Colonic mucosa (tissue), 4 donors: ENCODE results near the gene CAMKV. TPM values are rescaled to one million over a fixed set of nuclear protein-coding genes. Genes with fewer than 3 reads are reported as not detected.
A peak's percentile ranks its signal among the peaks of the same experiment; 100 is the strongest.

ENCODE experiments used
- DNase-seq: peaks from one replicate; pipeline ENCODE4 v3.0.0-alpha.2; 2020
- H3K27ac ChIP-seq: fragments of 200-600 bp; one replicate; pipeline ENCODE4 v1.8.0; 2021
- H3K27me3 ChIP-seq: fragments of 200-600 bp; one replicate; pipeline ENCODE4 v1.8.0; 2021
- H3K36me3 ChIP-seq: fragments of 200-600 bp; one replicate; pipeline ENCODE4 v1.8.0; 2021
- H3K4me1 ChIP-seq: fragments of 200-600 bp; one replicate; pipeline ENCODE4 v1.8.0; 2021; ENCODE audit warnings: mild to moderate bottlenecking
- H3K4me3 ChIP-seq: fragments of 200-600 bp; one replicate; pipeline ENCODE4 v1.8.0; 2021
- H3K9ac ChIP-seq, 2 donors: one replicate each; pipeline ENCODE4 v1.7.0; 2013; ENCODE audit warnings: control low read depth in 2 of 2, low read depth in 2 of 2, low read length in 2 of 2
- H3K9me3 ChIP-seq: fragments of 200-600 bp; one replicate; pipeline ENCODE4 v1.8.0; 2021
- CTCF ChIP-seq: fragments of 200-600 bp; IDR thresholded peaks from one replicate; pipeline ENCODE4 v1.8.0; 2022; ENCODE audit warnings: antibody characterized with exemption, mild to moderate bottlenecking
- intact Hi-C: fragments of 100-400 bp; cut with DNase I; formaldehyde crosslinking; loops from one replicate; pipeline ENCODE4 v1.14.1; 2022
- total RNA-seq, 2 donors: library from RNA; stranded (reverse); fragmentation: NEBNext Ultra II Directional in 1 of 2; extraction: Animal tissue kit (Norgen Biotek cat#: 25700) in 1 of 2; gene quantifications; one replicate each; pipeline ENCODE4 v1.2.1, GENCODE V29; 2021
- donor health status: healthy.
- donor health status: DM: no; HTN: no; CAD: no.
- donor health status: DM: no; HTN: no; CAD: no.

Gene CAMKV
- total RNA-seq, 2 donors from 2014 or later: 0.21 to 0.30 TPM

GRCh38 chr3:49899815-49900214 lies 30.1 kb upstream of the CAMKV start:
- Histone ChIP-seq H3K4me1 (peaks cover 15% of the 10 kb centered on the region), H3K27me3 (no peaks in the 10 kb centered on the region), H3K27ac (peak overlapping the region; percentile 90), H3K9ac (peak overlapping the region; percentile 38 to 88), H3K36me3 (peaks cover 6% of the 10 kb centered on the region), H3K4me3 (no peak overlapping the region), H3K9me3 (no peaks in the 10 kb centered on the region)
- no peak for TF ChIP-seq CTCF
- intact Hi-C loops: loop anchor here (10.0 kb wide), 1 partner anchor 195 kb away; no protein-coding TSS in a partner anchor
- DNase-seq: no peak

DNA sequence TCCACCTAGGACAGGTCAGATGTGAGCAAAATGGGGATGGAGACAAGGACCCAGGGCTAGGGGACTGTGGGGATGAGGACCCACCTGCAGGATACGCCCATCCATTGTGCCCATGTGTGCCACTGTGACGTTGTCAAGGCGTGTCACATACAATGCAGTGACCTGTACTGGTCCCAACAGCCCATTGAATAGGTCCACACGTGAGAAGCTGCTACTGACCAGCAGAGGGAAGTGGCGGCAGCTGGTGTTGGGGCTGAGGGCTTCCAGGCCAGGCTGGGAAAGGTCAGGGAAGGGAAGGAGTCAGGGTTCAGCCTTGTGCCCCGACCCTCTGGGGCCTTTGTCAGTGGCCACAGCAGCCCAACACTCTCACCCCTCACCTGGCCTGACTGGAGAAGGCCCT lies 29.3 kb upstream of the CAMKV start:
- intact Hi-C loops: no loop called here
- TF ChIP-seq CTCF: no peak
- Histone ChIP-seq H3K9ac (peak overlapping the region in 1 of 2 donors; percentile 51), H3K36me3 (peaks cover 6% of the 10 kb centered on the region), H3K27ac (no peak overlapping the region), H3K4me1 (peaks cover 7% of the 10 kb centered on the region), H3K4me3 (no peak overlapping the region), H3K9me3 (no peaks in the 10 kb centered on the region), H3K27me3 (no peaks in the 10 kb centered on the region)
- DNase-seq: no peak

DNA sequence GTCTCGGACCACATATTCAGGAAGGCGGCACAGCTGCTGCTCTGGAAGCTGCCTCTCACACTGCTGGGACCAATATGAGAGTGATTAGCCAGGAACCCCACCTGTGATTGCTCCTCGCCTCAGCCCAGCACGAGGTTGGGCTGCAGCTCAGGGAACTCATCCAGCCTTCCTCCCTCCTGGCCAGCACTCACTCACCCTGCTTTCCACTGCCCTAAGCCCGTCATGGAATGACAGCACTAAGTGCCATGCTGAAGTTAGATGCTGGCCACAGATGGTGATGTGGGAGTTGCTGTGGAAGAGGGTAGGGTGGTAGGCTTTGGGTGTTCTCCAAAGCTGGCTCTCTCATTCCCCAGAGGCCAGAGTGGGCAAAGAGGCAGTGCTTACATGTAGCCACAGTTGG lies 26.6 kb upstream of the CAMKV start:
- intact Hi-C loops: no loop called here
- no peak for DNase-seq
- Histone ChIP-seq H3K9me3 (no peaks in the 10 kb centered on the region), H3K4me1 (no peaks in the 10 kb centered on the region), H3K27me3 (no peaks in the 10 kb centered on the region), H3K9ac (no peak overlapping the region), H3K36me3 (peaks cover 6% of the 10 kb centered on the region), H3K27ac (no peak overlapping the region), H3K4me3 (no peak overlapping the region)
- TF ChIP-seq CTCF: no peak

GRCh38 chr3:49895791-49896190 lies 26.1 kb upstream of the CAMKV start:
- no peak for TF ChIP-seq CTCF
- DNase-seq: no peak
- Histone ChIP-seq H3K4me1 (no peaks in the 10 kb centered on the region), H3K4me3 (no peak overlapping the region), H3K36me3 (peaks cover 6% of the 10 kb centered on the region), H3K9me3 (no peaks in the 10 kb centered on the region), H3K27ac (no peak overlapping the region), H3K9ac (no peak overlapping the region), H3K27me3 (no peaks in the 10 kb centered on the region)
- intact Hi-C loops: no loop called here

DNA sequence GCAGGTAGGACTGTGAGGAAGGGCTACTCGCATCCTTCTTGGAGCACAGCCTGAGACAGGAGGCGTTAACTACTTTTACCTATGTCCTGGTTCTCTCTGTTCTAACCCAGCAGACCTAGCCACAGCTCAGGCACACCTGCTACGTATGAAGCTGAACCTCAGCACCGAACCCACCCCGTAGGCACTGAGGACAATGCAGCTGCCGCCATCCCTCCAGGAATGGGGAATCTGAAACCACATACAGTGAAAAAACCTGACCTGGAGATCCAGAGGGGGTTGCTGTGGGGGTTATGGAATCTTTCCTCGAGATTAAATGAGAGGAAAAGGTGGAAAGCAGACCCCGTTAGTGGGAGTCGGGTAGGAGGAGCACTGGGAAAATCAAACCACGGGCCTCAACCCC lies 19.6 kb upstream of the CAMKV start:
- no peak for TF ChIP-seq CTCF
- intact Hi-C loops: no loop called here
- Histone ChIP-seq H3K9ac (no peak overlapping the region), H3K27ac (no peak overlapping the region), H3K4me1 (no peaks in the 10 kb centered on the region), H3K27me3 (no peaks in the 10 kb centered on the region), H3K9me3 (no peaks in the 10 kb centered on the region), H3K4me3 (no peak overlapping the region), H3K36me3 (no peaks in the 10 kb centered on the region)
- no peak for DNase-seq

- H3K36me3 ChIP-seq: no peaks in the 10 kb centered on the region
- no peak overlapping the region for H3K4me3 ChIP-seq
- intact Hi-C loops: no loop called here
- no peaks in the 10 kb centered on the region for H3K4me1 ChIP-seq
- DNase-seq: no peak
- H3K27me3 ChIP-seq: no peaks in the 10 kb centered on the region
- H3K27ac ChIP-seq: no peak overlapping the region
- TF ChIP-seq CTCF: no peak
- no peak overlapping the region for H3K9ac ChIP-seq
- H3K9me3 ChIP-seq: no peaks in the 10 kb centered on the region
These were observed 17.2 kb upstream of the CAMKV start for GRCh38 chr3:49886922-49887265.
